Activated naive CD4-positive, alpha-beta T cell treated with anti-CD3 and anti-CD28 coated beads, Interleukin-2, amount 10 ng/mL, durations not matched to agents 7 days and 5 days (primary cell): ENCODE results near the gene PIK3R1.
"Not testable (repeated sequence)": the region's sequence is repeated elsewhere in the genome, so short reads cannot be mapped to it uniquely, and the experiment has no call there.

Source experiments
- CTCF ChIA-PET: fragments of 350-600 bp; sonication (Branson Sonifier 250); formaldehyde crosslinking; loops from one replicate; lab custom pipeline; 2021; ENCODE audit warnings: antibody characterized with exemption; lab: Charles Lee
- DNase-seq: peaks from one replicate; pipeline ENCODE4 v3.0.0-alpha.2; 2020
- H3K27ac Mint-ChIP-seq: one replicate; pipeline ENCODE4 v1.8.0; 2021; ENCODE audit warnings: mild to moderate bottlenecking, moderate library complexity, mixed read lengths
- H3K27me3 Mint-ChIP-seq: one replicate; pipeline ENCODE4 v1.8.0; 2021; ENCODE audit warnings: mild to moderate bottlenecking, mixed read lengths
- H3K36me3 Mint-ChIP-seq: one replicate; pipeline ENCODE4 v1.8.0; 2021; ENCODE audit warnings: mixed read lengths
- H3K4me1 Mint-ChIP-seq: one replicate; pipeline ENCODE4 v1.8.0; 2021; ENCODE audit warnings: mixed read lengths
- H3K4me3 Mint-ChIP-seq: one replicate; pipeline ENCODE4 v1.8.0; 2021; ENCODE audit warnings: mild to moderate bottlenecking, moderate library complexity, mixed read lengths
- H3K9me3 Mint-ChIP-seq: one replicate; pipeline ENCODE4 v1.8.0; 2021; ENCODE audit warnings: mixed read lengths

The PIK3R1 gene

GRCh38 chr5:68187268-68188055, 28.1 kb upstream of the PIK3R1 start:
- Mint-ChIP-seq H3K27ac (no peak overlapping the region), H3K4me1 (no peaks in the 10 kb centered on the region), H3K4me3 (no peak overlapping the region), H3K9me3 (no peaks in the 10 kb centered on the region), H3K27me3 (no peaks in the 10 kb centered on the region), H3K36me3 (no peaks in the 10 kb centered on the region)
- CTCF ChIA-PET: no interaction called here
- no peak for DNase-seq

GRCh38 chr5:68189171-68189570, 26.4 kb upstream of the PIK3R1 start:
- H3K9me3 Mint-ChIP-seq: no peaks in the 10 kb centered on the region
- no peak for DNase-seq
- H3K27me3 Mint-ChIP-seq: no peaks in the 10 kb centered on the region
- no peaks in the 10 kb centered on the region for H3K36me3 Mint-ChIP-seq
- no peak overlapping the region for H3K4me3 Mint-ChIP-seq
- no peak overlapping the region for H3K27ac Mint-ChIP-seq
- CTCF ChIA-PET: no interaction called here
- H3K4me1 Mint-ChIP-seq: no peaks in the 10 kb centered on the region

- Mint-ChIP-seq H3K36me3 (no peaks in the 10 kb centered on the region), H3K4me3 (no peak overlapping the region)
- CTCF ChIA-PET: no interaction called here
Observed at GRCh38 chr5:68189613-68190012, 25.9 kb upstream of the PIK3R1 start.

GRCh38 chr5:68190619-68191018, 24.9 kb upstream of the PIK3R1 start:
- H3K27me3 Mint-ChIP-seq: peaks cover 3% of the 10 kb centered on the region
- H3K4me3 Mint-ChIP-seq: no peak overlapping the region
- H3K27ac Mint-ChIP-seq: peak overlapping the region; percentile 45
- DNase-seq: no peak
- CTCF ChIA-PET: no interaction called here
- H3K9me3 Mint-ChIP-seq: no peaks in the 10 kb centered on the region
- no peaks in the 10 kb centered on the region for H3K4me1 Mint-ChIP-seq
- H3K36me3 Mint-ChIP-seq: no peaks in the 10 kb centered on the region

More at GRCh38 chr5:68189613-68190012, 25.9 kb upstream of the PIK3R1 start:
- H3K4me1 Mint-ChIP-seq: no peaks in the 10 kb centered on the region
- H3K9me3 Mint-ChIP-seq: no peaks in the 10 kb centered on the region
- no peak for DNase-seq
- H3K27me3 Mint-ChIP-seq: peaks cover 3% of the 10 kb centered on the region
- H3K27ac Mint-ChIP-seq: no peak overlapping the region

- CTCF ChIA-PET: no interaction called here
- Mint-ChIP-seq H3K4me1 (no peaks in the 10 kb centered on the region), H3K27me3 (peaks cover 3% of the 10 kb centered on the region), H3K4me3 (no peak overlapping the region), H3K27ac (no peak overlapping the region), H3K36me3 (no peaks in the 10 kb centered on the region), H3K9me3 (no peaks in the 10 kb centered on the region)
- DNase-seq: no peak
Observed at GRCh38 chr5:68191083-68191791, 24.3 kb upstream of the PIK3R1 start.

- no peak overlapping the region for H3K27ac Mint-ChIP-seq
- H3K4me3 Mint-ChIP-seq: no peak overlapping the region
- CTCF ChIA-PET: no interaction called here
- H3K4me1 Mint-ChIP-seq: no peaks in the 10 kb centered on the region
- no peaks in the 10 kb centered on the region for H3K9me3 Mint-ChIP-seq
- no peak for DNase-seq
- peaks cover 7% of the 10 kb centered on the region for H3K27me3 Mint-ChIP-seq
- H3K36me3 Mint-ChIP-seq: no peaks in the 10 kb centered on the region
Observed at GRCh38 chr5:68192679-68193060, 22.9 kb upstream of the PIK3R1 start.

- Mint-ChIP-seq H3K27ac (no peak overlapping the region), H3K36me3 (no peaks in the 10 kb centered on the region), H3K27me3 (peaks cover 7% of the 10 kb centered on the region), H3K9me3 (no peaks in the 10 kb centered on the region), H3K4me1 (no peaks in the 10 kb centered on the region), H3K4me3 (no peak overlapping the region)
- CTCF ChIA-PET: no interaction called here
- no peak for DNase-seq
Observed at GRCh38 chr5:68193481-68194036, 22.0 kb upstream of the PIK3R1 start.

GRCh38 chr5:68194386-68194785, 21.2 kb upstream of the PIK3R1 start:
- no peak for DNase-seq
- CTCF ChIA-PET: no interaction called here
- H3K27me3 Mint-ChIP-seq: peaks cover 7% of the 10 kb centered on the region

GRCh38 chr5:68195137-68195536, 20.4 kb upstream of the PIK3R1 start:
- H3K36me3 Mint-ChIP-seq: no peaks in the 10 kb centered on the region
- peaks cover 7% of the 10 kb centered on the region for H3K27me3 Mint-ChIP-seq
- H3K4me1 Mint-ChIP-seq: no peaks in the 10 kb centered on the region
- CTCF ChIA-PET: no interaction called here
- H3K4me3 Mint-ChIP-seq: no peak overlapping the region
- H3K27ac Mint-ChIP-seq: no peak overlapping the region
- no peak for DNase-seq
- H3K9me3 Mint-ChIP-seq: no peaks in the 10 kb centered on the region

More at GRCh38 chr5:68194386-68194785, 21.2 kb upstream of the PIK3R1 start:
- Mint-ChIP-seq H3K36me3 (no peaks in the 10 kb centered on the region), H3K9me3 (no peaks in the 10 kb centered on the region), H3K4me3 (no peak overlapping the region), H3K27ac (no peak overlapping the region), H3K4me1 (no peaks in the 10 kb centered on the region)

GRCh38 chr5:68196876-68197275, 18.7 kb upstream of the PIK3R1 start:
- Mint-ChIP-seq H3K36me3 (no peaks in the 10 kb centered on the region), H3K9me3 (no peaks in the 10 kb centered on the region), H3K4me3 (no peak overlapping the region), H3K4me1 (no peaks in the 10 kb centered on the region), H3K27me3 (peaks cover 7% of the 10 kb centered on the region), H3K27ac (no peak overlapping the region)
- DNase-seq: no peak
- CTCF ChIA-PET: no interaction called here

- H3K27me3 Mint-ChIP-seq: peaks cover 9% of the 10 kb centered on the region
- H3K4me1 Mint-ChIP-seq: no peaks in the 10 kb centered on the region
- no peak overlapping the region for H3K27ac Mint-ChIP-seq
- CTCF ChIA-PET: no interaction called here
- H3K36me3 Mint-ChIP-seq: no peaks in the 10 kb centered on the region
- no peaks in the 10 kb centered on the region for H3K9me3 Mint-ChIP-seq
- DNase-seq: no peak
- no peak overlapping the region for H3K4me3 Mint-ChIP-seq
Observed at GRCh38 chr5:68200288-68200687, 15.3 kb upstream of the PIK3R1 start.

- H3K27ac Mint-ChIP-seq, H3K4me1 Mint-ChIP-seq, H3K36me3 Mint-ChIP-seq, DNase-seq, H3K27me3 Mint-ChIP-seq, CTCF ChIA-PET, H3K4me3 Mint-ChIP-seq: not testable (repeated sequence)
- H3K9me3 Mint-ChIP-seq: peaks cover 25% of the 10 kb centered on the region
Observed at GRCh38 chr5:68210654-68211053, 4.9 kb upstream of the PIK3R1 start.

GRCh38 chr5:68214482-68215207, 911 bp upstream of the PIK3R1 start:
- peaks cover 23% of the 10 kb centered on the region for H3K9me3 Mint-ChIP-seq
- no peaks in the 10 kb centered on the region for H3K27me3 Mint-ChIP-seq
- H3K4me3 Mint-ChIP-seq: peak overlapping the region; percentile 87
- H3K4me1 Mint-ChIP-seq: peaks cover 39% of the 10 kb centered on the region
- peaks cover 23% of the 10 kb centered on the region for H3K36me3 Mint-ChIP-seq
- no peak for DNase-seq
- CTCF ChIA-PET: interaction anchor here (1.2 to 1.7 kb wide), 2 partner anchors 37 to 43 kb away, joined by 3 to 4 read pairs; no protein-coding TSS in a partner anchor
- H3K27ac Mint-ChIP-seq: peak overlapping the region; percentile 95

- Mint-ChIP-seq H3K27ac (peak overlapping the region; percentile 91), H3K9me3 (peaks cover 16% of the 10 kb centered on the region)
- CTCF ChIA-PET: interaction anchor here (0.9 to 2.2 kb wide), 4 partner anchors 23 to 55 kb away, joined by 3 to 11 read pairs (median 7); no protein-coding TSS in a partner anchor
Observed at GRCh38 chr5:68215898-68216244, 315 bp downstream of the PIK3R1 start.

More at GRCh38 chr5:68215898-68216244, 315 bp downstream of the PIK3R1 start:
- peaks cover 32% of the 10 kb centered on the region for H3K36me3 Mint-ChIP-seq
- H3K4me3 Mint-ChIP-seq: peak overlapping the region; percentile 87
- no peak for DNase-seq
- peaks cover 39% of the 10 kb centered on the region for H3K4me1 Mint-ChIP-seq
- H3K27me3 Mint-ChIP-seq: no peaks in the 10 kb centered on the region
